BJ (cell line): Measurements from ENCODE around the gene CDC42BPA. TPM values are rescaled to one million over a fixed set of nuclear protein-coding genes. Genes with fewer than 3 reads are reported as not detected.

ENCODE experiments used
- CTCF ChIA-PET: fragments of 350-600 bp; formaldehyde crosslinking; extraction: SDS; loops from one replicate; lab custom pipeline; 2021; ENCODE audit warnings: antibody characterized with exemption, inconsistent platforms; lab: Yijun Ruan, JAX
- POLR2A ChIA-PET: fragments of 300-600 bp; sonication (Branson Sonifier 250); formaldehyde crosslinking; extraction: SDS; loops from one replicate; lab custom pipeline; 2021; ENCODE audit warnings: antibody characterized with exemption; lab: Charles Lee
- DNase-seq: peaks from one replicate; pipeline ENCODE4 v3.0.0-alpha.2; 2011; ENCODE audit warnings: low read depth
- H3K27me3 ChIP-seq: 2 replicates; pipeline ENCODE4 v1.6.0; 2011; ENCODE audit warnings: low read length; ENCODE audit not compliant: control insufficient read depth, insufficient read depth
- H3K36me3 ChIP-seq: 2 replicates; pipeline ENCODE4 v1.5.1; 2011; ENCODE audit warnings: low read length; ENCODE audit not compliant: control insufficient read depth, insufficient read depth
- H3K4me3 ChIP-seq: 2 replicates; pipeline ENCODE4 v1.5.1; 2011; ENCODE audit warnings: low read depth, mild to moderate bottlenecking, control low read depth, low read length
- CTCF ChIP-seq: IDR thresholded peaks from 2 replicates; pipeline ENCODE4 v1.5.1; 2011; ENCODE audit warnings: low read depth, mild to moderate bottlenecking, control low read depth, inconsistent platforms, low read length, moderate library complexity; ENCODE audit not compliant: insufficient read depth
- polyA plus RNA-seq: library from polyadenylated mRNA; depleted of rRNA; stranded (reverse); fragments of >200 nt; gene quantifications from 2 replicates; pipeline ENCODE4 v1.2.3, GENCODE V29; 2011

The CDC42BPA gene
- polyA plus RNA-seq, 1 experiment, result 17.9 TPM

GRCh38 chr1:227314014-227314848, 4.1 kb downstream of the CDC42BPA start:
- ChIA-PET POLR2A (no interaction called here), CTCF (interaction anchor here (0.6 kb wide), 1 partner anchor 164 kb away, joined by 3 read pairs; no protein-coding TSS in a partner anchor)
- H3K27me3 ChIP-seq, result no peaks in the 10 kb centered on the region
- peak overlapping the region; percentile 60 for H3K4me3 ChIP-seq
- no peak for TF ChIP-seq CTCF
- DNase-seq, result no peak
- 0 out of 2 replicates have a peak, but pooled peaks cover 1% of the 10 kb centered on the region for H3K36me3 ChIP-seq

- 0 out of 2 replicates have a peak, but pooled peaks cover 1% of the 10 kb centered on the region for H3K36me3 ChIP-seq
- CTCF ChIA-PET, result interaction anchor here (0.7 kb wide), 1 partner anchor 150 kb away, joined by 3 read pairs; no protein-coding TSS in a partner anchor
- no peak for TF ChIP-seq CTCF
- H3K4me3 ChIP-seq, result no peak overlapping the region
- POLR2A ChIA-PET, result interaction anchor here (0.6 kb wide), 1 partner anchor 444 kb away, joined by 4 read pairs; no protein-coding TSS in a partner anchor
- no peak for DNase-seq
- H3K27me3 ChIP-seq, result no peaks in the 10 kb centered on the region
These were observed 5.8 kb downstream of the CDC42BPA start for GRCh38 chr1:227312361-227313025.

DNA sequence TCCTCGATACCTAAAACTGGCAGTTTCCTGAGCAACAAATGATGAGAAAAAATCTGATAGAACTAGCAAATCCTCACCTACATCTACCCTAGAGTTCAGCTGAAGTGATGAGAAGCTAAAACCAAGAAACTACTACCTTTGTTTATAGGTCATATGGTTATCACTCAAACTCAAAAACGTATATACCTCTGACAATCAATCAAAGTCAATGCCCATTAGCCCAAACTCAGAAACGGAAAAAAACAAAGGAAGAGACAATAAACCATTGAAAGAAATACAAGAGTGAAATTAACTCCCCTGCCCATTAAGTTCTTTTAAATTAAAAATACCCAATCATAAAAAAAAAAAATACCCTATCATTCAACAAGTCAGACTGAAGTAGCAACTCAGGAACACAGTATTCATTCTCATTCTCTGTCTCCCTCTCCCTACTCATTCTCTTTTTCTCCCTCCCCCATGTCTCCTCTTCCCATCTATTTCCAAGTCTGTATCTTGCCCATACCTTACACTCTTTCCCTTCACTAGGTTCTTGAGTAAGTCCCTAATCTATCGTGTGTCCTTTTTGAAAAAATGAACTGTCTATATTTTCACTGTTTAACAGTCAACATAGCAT, 6.8 kb downstream of the CDC42BPA start:
- CTCF ChIA-PET, result no interaction called here

GRCh38 chr1:227308367-227309336, 9.6 kb downstream of the CDC42BPA start:
- 0 out of 2 replicates have a peak, but pooled peaks cover 1% of the 10 kb centered on the region for H3K36me3 ChIP-seq
- no peaks in the 10 kb centered on the region for H3K27me3 ChIP-seq
- POLR2A ChIA-PET, result interaction anchor here (0.6 kb wide), 1 partner anchor 19 kb away, joined by 10 read pairs; no protein-coding TSS in a partner anchor
- CTCF ChIA-PET, result no interaction called here
- H3K4me3 ChIP-seq, result no peak overlapping the region
- no peak for TF ChIP-seq CTCF
- DNase-seq, result no peak

More for the DNA sequence above, 6.8 kb downstream of the CDC42BPA start:
- DNase-seq, result no peak
- POLR2A ChIA-PET, result no interaction called here
- Histone ChIP-seq H3K4me3 (no peak overlapping the region), H3K27me3 (no peaks in the 10 kb centered on the region), H3K36me3 (0 out of 2 replicates have a peak, but pooled peaks cover 1% of the 10 kb centered on the region)
- TF ChIP-seq CTCF, result no peak
